Trophoblast cell (in vitro differentiated cells and primary cell): ENCODE results near the gene CREBZF. TPM values are rescaled to one million over a fixed set of nuclear protein-coding genes. Genes with fewer than 3 reads are reported as not detected.

ENCODE experiments used
- DNase-seq, 2 donors: peaks; one replicate each; pipeline ENCODE4 v3.0.0-alpha.2; 2016
- H2AFZ ChIP-seq: 2 replicates; pipeline ENCODE4 v1.6.1; 2013; ENCODE audit warnings: low read length, moderate library complexity, mild to moderate bottlenecking; ENCODE audit not compliant: insufficient read depth, poor library complexity
- H2AK5ac ChIP-seq: 2 replicates; pipeline ENCODE4 v1.6.1; 2013; ENCODE audit warnings: mild to moderate bottlenecking, low read length
- H2BK120ac ChIP-seq: 2 replicates; pipeline ENCODE4 v1.6.1; 2013; ENCODE audit warnings: low read length, mild to moderate bottlenecking, moderate library complexity; ENCODE audit not compliant: insufficient read depth, poor library complexity
- H2BK12ac ChIP-seq: 2 replicates; pipeline ENCODE4 v1.6.1; 2013; ENCODE audit warnings: mild to moderate bottlenecking, low read length, moderate library complexity
- H2BK5ac ChIP-seq: 2 replicates; pipeline ENCODE4 v1.6.1; 2013; ENCODE audit warnings: low read length, low read depth, moderate library complexity, mild to moderate bottlenecking; ENCODE audit not compliant: poor library complexity
- H3K14ac ChIP-seq: 2 replicates; pipeline ENCODE4 v1.6.1; 2013; ENCODE audit warnings: mild to moderate bottlenecking, low read length
- H3K18ac ChIP-seq: 2 replicates; pipeline ENCODE4 v1.6.1; 2013; ENCODE audit warnings: mild to moderate bottlenecking, low read length
- H3K23ac ChIP-seq: 2 replicates; pipeline ENCODE4 v1.6.1; 2013; ENCODE audit warnings: low read length
- H3K27ac ChIP-seq: 2 replicates; pipeline ENCODE4 v1.5.1; 2013; ENCODE audit warnings: low read depth, mild to moderate bottlenecking, inconsistent platforms, low read length, moderate library complexity
- H3K27me3 ChIP-seq: 2 replicates; pipeline ENCODE4 v1.6.1; 2013; ENCODE audit warnings: inconsistent platforms, mild to moderate bottlenecking, low read length, moderate library complexity; ENCODE audit not compliant: insufficient read depth
- H3K36me3 ChIP-seq, 2 experiments: 1 replicate in 1 of 2; 2 replicates in 1 of 2; pipeline ENCODE4 v1.6.1; 2013; ENCODE audit warnings: low read length in 2 of 2, mild to moderate bottlenecking in 2 of 2, moderate library complexity in 1 of 2; ENCODE audit not compliant: insufficient read depth in 2 of 2, control insufficient read depth in 1 of 2
- H3K4ac ChIP-seq: 2 replicates; pipeline ENCODE4 v1.6.1; 2013; ENCODE audit warnings: low read depth, mild to moderate bottlenecking, low read length, moderate library complexity
- H3K4me1 ChIP-seq, 2 experiments: 1 replicate in 1 of 2; 2 replicates in 1 of 2; pipeline ENCODE4 v1.6.1; 2013; ENCODE audit warnings: low read length in 2 of 2, mild to moderate bottlenecking in 2 of 2, moderate library complexity in 1 of 2; ENCODE audit not compliant: insufficient read depth in 2 of 2, control insufficient read depth in 1 of 2
- H3K4me2 ChIP-seq: 2 replicates; pipeline ENCODE4 v1.6.1; 2013; ENCODE audit warnings: inconsistent platforms, mild to moderate bottlenecking, low read length, moderate library complexity
- H3K4me3 ChIP-seq: 2 replicates; pipeline ENCODE4 v1.5.1; 2013; ENCODE audit warnings: mild to moderate bottlenecking, low read depth, low read length, inconsistent platforms
- H3K79me1 ChIP-seq: one replicate; pipeline ENCODE4 v1.6.1; 2013; ENCODE audit warnings: low read length
- H3K79me2 ChIP-seq: 2 replicates; pipeline ENCODE4 v1.6.1; 2013; ENCODE audit warnings: low read length, mild to moderate bottlenecking; ENCODE audit not compliant: control insufficient read depth, insufficient read depth, poor library complexity
- H3K9ac ChIP-seq: 2 replicates; pipeline ENCODE4 v1.6.1; 2013; ENCODE audit warnings: mild to moderate bottlenecking, low read length
- H3K9me3 ChIP-seq: 2 replicates; pipeline ENCODE4 v1.6.1; 2013; ENCODE audit warnings: low read depth, mild to moderate bottlenecking, control low read depth, inconsistent platforms, low read length; ENCODE audit not compliant: insufficient read depth
- H4K12ac ChIP-seq: 2 replicates; pipeline ENCODE4 v1.6.1; 2013; ENCODE audit warnings: low read depth, mild to moderate bottlenecking, low read length, moderate library complexity
- H4K8ac ChIP-seq: 2 replicates; pipeline ENCODE4 v1.6.1; 2013; ENCODE audit warnings: low read depth, mild to moderate bottlenecking, low read length, moderate library complexity
- H4K91ac ChIP-seq: one replicate; pipeline ENCODE4 v1.6.1; 2013; ENCODE audit warnings: low read depth, mild to moderate bottlenecking, low read length, moderate library complexity
- WGBS: extraction: QIAGEN DNeasy Blood & Tissue Kit; methylation state at CpG from one replicate; pipeline ENCODE4 v1.1.7; 2013; ENCODE audit warnings: missing lambda C conversion rate; ENCODE audit not compliant: insufficient read length, insufficient coverage; ENCODE audit errors: extremely low coverage; 5-methylcytosine and 5-hydroxymethylcytosine counted together
- polyA plus RNA-seq: library from polyadenylated mRNA; stranded (reverse); fragments of 200-250 nt; gene quantifications from 2 replicates; pipeline ENCODE4 v1.2.3, GENCODE V29; 2013

Gene CREBZF, protein sequence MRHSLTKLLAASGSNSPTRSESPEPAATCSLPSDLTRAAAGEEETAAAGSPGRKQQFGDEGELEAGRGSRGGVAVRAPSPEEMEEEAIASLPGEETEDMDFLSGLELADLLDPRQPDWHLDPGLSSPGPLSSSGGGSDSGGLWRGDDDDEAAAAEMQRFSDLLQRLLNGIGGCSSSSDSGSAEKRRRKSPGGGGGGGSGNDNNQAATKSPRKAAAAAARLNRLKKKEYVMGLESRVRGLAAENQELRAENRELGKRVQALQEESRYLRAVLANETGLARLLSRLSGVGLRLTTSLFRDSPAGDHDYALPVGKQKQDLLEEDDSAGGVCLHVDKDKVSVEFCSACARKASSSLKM
- polyA plus RNA-seq = 21.7 and 22.7 TPM in 2 replicates

DNA sequence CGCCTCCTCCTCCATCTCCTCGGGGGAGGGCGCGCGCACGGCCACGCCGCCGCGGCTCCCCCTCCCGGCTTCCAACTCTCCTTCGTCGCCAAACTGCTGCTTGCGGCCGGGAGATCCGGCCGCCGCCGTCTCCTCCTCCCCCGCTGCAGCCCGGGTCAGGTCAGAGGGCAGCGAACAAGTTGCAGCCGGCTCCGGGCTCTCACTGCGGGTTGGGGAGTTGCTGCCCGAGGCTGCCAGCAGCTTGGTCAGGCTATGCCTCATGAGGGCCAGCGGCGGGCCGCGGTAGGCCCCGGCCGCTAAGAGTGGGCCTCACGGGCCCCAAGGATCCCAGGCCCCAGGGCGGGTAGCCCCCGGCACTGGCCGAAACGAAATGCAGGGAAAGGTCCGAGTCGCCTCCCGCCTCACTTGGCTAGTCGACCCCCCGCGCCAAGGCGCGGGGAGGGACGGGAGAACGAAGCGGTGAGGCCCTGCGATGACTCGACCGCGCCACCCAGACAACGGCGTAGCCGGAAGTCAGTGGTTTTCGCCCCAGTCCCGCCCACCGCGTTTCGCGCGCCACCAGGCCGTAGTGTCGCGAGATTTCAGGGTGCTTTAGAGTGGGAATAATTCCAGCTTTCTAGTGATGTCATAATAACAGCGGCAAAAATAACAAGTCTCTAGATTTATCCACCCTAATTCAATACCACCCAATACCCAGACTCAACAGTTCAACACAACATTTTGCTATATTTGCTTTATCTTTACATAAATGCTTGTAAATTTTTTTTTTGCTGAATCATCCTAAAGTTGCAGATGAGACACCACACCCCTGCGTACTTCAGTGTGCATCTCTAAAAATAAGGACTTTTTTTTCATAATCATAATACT is at the start of gene CREBZF:
CREBZF (minus strand) TSS at position 515 of the 867 bp plus-strand sequence; CDS start at position 261, 254 bp downstream.
- Histone ChIP-seq H3K27ac (peak within 1 kb of the TSS; percentile 92), H2BK5ac (peak within 1 kb of the TSS; percentile 74), H3K4ac (peak within 1 kb of the TSS; percentile 98), H3K4me1 (no peaks in the 10 kb centered on the region), H3K18ac (peak within 1 kb of the TSS; percentile 19), H4K91ac (peak within 1 kb of the TSS; percentile 67), H2BK120ac (peak within 1 kb of the TSS; percentile 89), H3K79me1 (peaks cover 11% of the 10 kb centered on the region), H2AFZ (peak within 1 kb of the TSS; percentile 19), H2BK12ac (peak within 1 kb of the TSS; percentile 10), H3K4me3 (peak within 1 kb of the TSS; percentile 94), H3K4me2 (peak within 1 kb of the TSS; percentile 89), H4K12ac (peak within 1 kb of the TSS; percentile 92), H3K14ac (peak within 1 kb of the TSS; percentile 93), H3K9ac (peak within 1 kb of the TSS; percentile 98), H3K23ac (no peak within 1 kb of the TSS), H3K36me3 (no peaks in the 10 kb centered on the region), H3K27me3 (no peaks in the 10 kb centered on the region), H4K8ac (peak within 1 kb of the TSS; percentile 67), H3K9me3 (no peaks in the 10 kb centered on the region), H2AK5ac (peak within 1 kb of the TSS; percentile 88), H3K79me2 (peaks cover 17% of the 10 kb centered on the region)
- no CpG with 5 or more reads among the region's 67 CpGs for WGBS
- peak; percentile 96 to 99 for DNase-seq

DNA sequence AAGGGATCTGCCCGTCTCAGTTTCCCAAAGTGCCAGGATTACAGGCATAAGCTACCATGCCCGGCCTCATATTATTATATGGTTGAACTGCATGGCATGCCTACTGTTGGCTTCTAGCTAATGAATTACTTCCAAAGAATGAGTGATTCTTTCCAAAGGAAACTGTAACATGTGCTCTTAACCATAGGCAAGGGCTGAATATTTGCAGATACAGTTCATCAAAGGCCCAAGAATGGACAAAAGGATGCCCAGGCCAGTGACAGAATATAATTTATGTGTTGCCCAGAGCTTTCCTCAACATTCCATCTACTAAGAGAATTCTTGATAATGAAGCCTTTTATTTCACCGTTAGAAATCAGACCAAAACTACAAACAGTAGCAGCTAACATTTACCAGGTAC is 48.0 kb upstream of the CREBZF start:
- H3K4me3 ChIP-seq = no peak overlapping the region
- H3K9ac ChIP-seq = no peak overlapping the region
- WGBS = no CpG with 5 or more reads among the region's 3 CpGs
- no peak overlapping the region for H2AFZ ChIP-seq
- no peak overlapping the region for H3K23ac ChIP-seq
- H3K79me1 ChIP-seq = no peaks in the 10 kb centered on the region
- no peak overlapping the region for H2BK5ac ChIP-seq
- DNase-seq = no peak
- no peaks in the 10 kb centered on the region for H3K79me2 ChIP-seq
- H4K8ac ChIP-seq = no peak overlapping the region
- H3K36me3 ChIP-seq = no peaks in the 10 kb centered on the region
- no peak overlapping the region for H3K14ac ChIP-seq
- no peak overlapping the region for H4K12ac ChIP-seq
- H3K4me2 ChIP-seq = no peak overlapping the region
- H3K27me3 ChIP-seq = no peaks in the 10 kb centered on the region
- H4K91ac ChIP-seq = no peak overlapping the region
- H2BK12ac ChIP-seq = no peak overlapping the region
- H2BK120ac ChIP-seq = no peak overlapping the region
- H3K4me1 ChIP-seq = no peaks in the 10 kb centered on the region
- H3K9me3 ChIP-seq = no peaks in the 10 kb centered on the region
- H3K27ac ChIP-seq = no peak overlapping the region
- H3K18ac ChIP-seq = no peak overlapping the region
- no peak overlapping the region for H2AK5ac ChIP-seq
- no peak overlapping the region for H3K4ac ChIP-seq

DNA sequence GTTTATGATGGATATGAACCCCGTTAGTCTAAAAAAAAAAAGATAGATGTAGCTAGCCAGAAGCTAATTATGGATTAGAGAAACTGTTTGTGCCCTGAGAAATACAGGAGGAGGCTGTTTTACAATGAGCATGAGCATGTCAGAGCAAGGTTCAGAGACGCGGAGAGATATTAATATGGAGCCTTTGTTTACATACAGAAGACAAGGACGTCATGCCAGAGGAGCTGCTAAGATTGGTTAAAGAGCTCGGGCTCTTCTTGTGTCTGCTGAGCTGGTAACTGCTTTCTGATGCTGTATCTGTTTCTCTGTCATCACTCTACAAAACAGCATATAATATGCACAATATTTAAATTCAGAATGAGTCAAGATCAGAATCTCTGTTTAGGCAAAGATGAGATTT is 46.0 kb upstream of the CREBZF start:
- H4K8ac ChIP-seq = no peak overlapping the region
- no peak overlapping the region for H4K91ac ChIP-seq
- H2AFZ ChIP-seq = no peak overlapping the region
- no peak overlapping the region for H3K9ac ChIP-seq
- H3K4me3 ChIP-seq = no peak overlapping the region
- no peak overlapping the region for H3K4me2 ChIP-seq
- no peaks in the 10 kb centered on the region for H3K9me3 ChIP-seq
- DNase-seq = no peak
- WGBS = no CpG with 5 or more reads among the region's 5 CpGs
- no peaks in the 10 kb centered on the region for H3K79me2 ChIP-seq
- H3K27ac ChIP-seq = no peak overlapping the region
- no peak overlapping the region for H2BK120ac ChIP-seq
- H3K4me1 ChIP-seq = no peaks in the 10 kb centered on the region
- H3K36me3 ChIP-seq = no peaks in the 10 kb centered on the region
- H3K14ac ChIP-seq = no peak overlapping the region
- H4K12ac ChIP-seq = no peak overlapping the region
- no peaks in the 10 kb centered on the region for H3K79me1 ChIP-seq
- H3K4ac ChIP-seq = no peak overlapping the region
- no peak overlapping the region for H3K23ac ChIP-seq
- H2AK5ac ChIP-seq = no peak overlapping the region
- no peak overlapping the region for H2BK5ac ChIP-seq
- H3K27me3 ChIP-seq = no peaks in the 10 kb centered on the region
- no peak overlapping the region for H3K18ac ChIP-seq
- no peak overlapping the region for H2BK12ac ChIP-seq

DNA sequence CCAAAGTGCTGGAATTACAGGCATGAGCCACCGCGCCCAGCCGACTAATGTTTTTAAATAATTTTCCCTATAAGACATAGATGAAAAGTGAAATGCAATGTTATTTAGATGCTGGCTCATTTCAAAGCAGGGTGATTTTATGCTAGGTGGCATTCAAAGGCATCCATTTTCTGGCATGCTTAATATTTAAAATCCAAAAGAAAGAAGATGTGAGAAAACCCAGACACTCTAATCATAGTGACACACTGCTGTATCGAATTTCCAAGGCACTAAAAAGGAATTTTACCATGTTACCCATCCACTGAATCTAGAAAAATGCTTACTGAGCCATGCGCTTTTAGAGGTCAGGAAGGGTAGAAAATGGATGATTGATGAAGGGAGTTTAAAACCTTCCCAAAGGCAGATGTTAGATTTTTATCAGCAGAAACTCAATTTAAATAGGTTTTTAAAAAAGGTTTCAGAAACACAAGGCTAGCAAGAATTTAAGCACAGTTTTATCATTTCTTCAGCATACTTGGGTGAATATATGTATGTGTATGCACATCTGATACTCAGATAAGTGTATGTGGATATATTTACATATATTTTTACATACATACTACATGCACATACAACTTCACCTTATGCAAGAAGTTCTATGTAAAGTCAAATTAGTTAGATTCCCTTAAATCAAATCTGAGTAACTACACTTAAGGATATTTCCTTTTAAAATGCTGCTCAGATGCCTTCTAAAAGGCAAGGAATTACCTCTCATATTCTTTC is 45.2 kb upstream of the CREBZF start:
- no peaks in the 10 kb centered on the region for H3K9me3 ChIP-seq

More for the DNA sequence above, 45.2 kb upstream of the CREBZF start:
- Histone ChIP-seq H2AFZ (no peak overlapping the region), H3K27me3 (no peaks in the 10 kb centered on the region), H3K9ac (no peak overlapping the region), H3K4me2 (no peak overlapping the region), H2BK12ac (no peak overlapping the region), H3K23ac (no peak overlapping the region), H3K4me1 (no peaks in the 10 kb centered on the region), H3K27ac (no peak overlapping the region), H4K91ac (no peak overlapping the region), H4K12ac (no peak overlapping the region), H2BK5ac (no peak overlapping the region), H3K79me1 (no peaks in the 10 kb centered on the region), H3K18ac (no peak overlapping the region), H3K4me3 (no peak overlapping the region), H3K14ac (no peak overlapping the region), H3K36me3 (no peaks in the 10 kb centered on the region), H2AK5ac (no peak overlapping the region), H2BK120ac (no peak overlapping the region), H3K79me2 (no peaks in the 10 kb centered on the region), H4K8ac (no peak overlapping the region), H3K4ac (no peak overlapping the region)
- WGBS = no CpG with 5 or more reads among the region's 5 CpGs
- DNase-seq = no peak
